Activated T-cell treated with anti-CD3 and anti-CD28 coated beads, Interleukin-2, amount 50 U/mL, for 4 hours (primary cell): ENCODE data around the gene RNF186. TPM values are rescaled to one million over a fixed set of nuclear protein-coding genes. Genes with fewer than 3 reads are reported as not detected.
A peak's percentile ranks its signal among the peaks of the same experiment; 100 is the strongest.

Experiments used
- ATAC-seq, 2 donors: fragments of 200-7000 bp; cut with Tn5 transposase; one replicate each; pipeline ENCODE4 v1.10.0; 2021
- DNase-seq: peaks from one replicate; pipeline ENCODE4 v3.0.0-alpha.2; 2020
- H3K27me3 Mint-ChIP-seq: one replicate; pipeline ENCODE4 v1.8.0; 2021; ENCODE audit warnings: low read depth, mixed read lengths
- H3K36me3 Mint-ChIP-seq: one replicate; pipeline ENCODE4 v1.8.0; 2022; ENCODE audit warnings: mixed read lengths; ENCODE audit not compliant: insufficient read depth
- H3K4me1 Mint-ChIP-seq: one replicate; pipeline ENCODE4 v1.8.0; 2021; ENCODE audit warnings: low read depth, mixed read lengths
- H3K4me3 Mint-ChIP-seq: one replicate; pipeline ENCODE4 v1.8.0; 2021; ENCODE audit warnings: mild to moderate bottlenecking, moderate library complexity, mixed read lengths
- H3K9me3 Mint-ChIP-seq: one replicate; pipeline ENCODE4 v1.8.0; 2021; ENCODE audit warnings: mixed read lengths
- total RNA-seq, 3 donors: library from RNA; stranded (reverse); gene quantifications; one replicate each; pipeline ENCODE4 v1.2.1, GENCODE V29; 2021

The RNF186 gene
- total RNA-seq, 3 donors from 2014 or later: not detected

- Mint-ChIP-seq H3K4me1 (peaks cover 1% of the 10 kb centered on the region), H3K4me3 (no peak overlapping the region), H3K9me3 (no peaks in the 10 kb centered on the region), H3K27me3 (no peaks in the 10 kb centered on the region), H3K36me3 (peaks cover 24% of the 10 kb centered on the region)
- DNase-seq (no peak), ATAC-seq (no peak)
Measured at GRCh38 chr1:19771350-19771749, 43.7 kb downstream of the RNF186 start.

DNA sequence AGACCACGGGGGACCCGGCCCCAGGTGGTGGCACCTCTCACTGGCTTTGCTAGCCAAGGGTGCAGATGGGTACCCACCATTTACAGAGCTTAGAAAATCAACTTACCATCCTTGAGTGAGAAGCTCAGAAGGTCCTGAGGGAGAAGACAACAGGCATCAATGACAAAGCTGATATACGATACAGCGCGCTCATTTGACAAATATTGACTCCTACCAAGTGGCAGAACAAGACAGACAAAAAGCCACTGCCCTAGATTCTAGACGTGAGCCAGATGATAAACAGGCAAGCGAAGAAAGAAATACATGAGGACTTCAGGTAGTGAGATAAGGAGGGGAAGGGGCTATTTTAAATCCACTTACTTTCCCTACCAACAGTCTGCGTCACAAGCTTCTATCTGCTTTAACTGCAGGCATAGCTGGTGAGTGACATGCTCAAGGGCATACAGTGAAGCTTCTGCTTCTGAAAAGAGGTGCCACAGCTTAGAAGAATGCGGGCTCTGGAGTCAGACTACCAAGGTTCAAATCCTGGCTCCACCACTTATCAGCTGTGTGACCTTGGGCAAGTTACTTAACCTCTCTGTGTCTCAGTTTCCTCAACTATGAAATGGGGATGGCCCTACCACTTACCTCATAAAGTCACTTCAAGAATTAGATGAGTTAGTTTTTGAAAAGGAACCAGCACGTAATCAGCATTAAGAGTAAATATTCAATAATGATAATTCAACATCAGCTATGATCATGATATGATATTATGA, 44.5 kb downstream of the RNF186 start:
- Mint-ChIP-seq H3K9me3 (no peaks in the 10 kb centered on the region), H3K4me1 (peaks cover 8% of the 10 kb centered on the region), H3K27me3 (no peaks in the 10 kb centered on the region), H3K36me3 (peaks cover 27% of the 10 kb centered on the region), H3K4me3 (no peak overlapping the region)
- no peak for DNase-seq
- ATAC-seq: no peak

GRCh38 chr1:19769211-19769932, 45.7 kb downstream of the RNF186 start:
- no peak overlapping the region for H3K4me3 Mint-ChIP-seq
- H3K36me3 Mint-ChIP-seq: peaks cover 29% of the 10 kb centered on the region
- ATAC-seq: no peak

GRCh38 chr1:19768353-19769210, 46.5 kb downstream of the RNF186 start:
- no peak for ATAC-seq
- DNase-seq: no peak
- Mint-ChIP-seq H3K27me3 (no peaks in the 10 kb centered on the region), H3K9me3 (no peaks in the 10 kb centered on the region), H3K36me3 (peaks cover 28% of the 10 kb centered on the region), H3K4me3 (no peak overlapping the region), H3K4me1 (peaks cover 14% of the 10 kb centered on the region)

More at GRCh38 chr1:19769211-19769932, 45.7 kb downstream of the RNF186 start:
- DNase-seq: no peak
- no peaks in the 10 kb centered on the region for H3K9me3 Mint-ChIP-seq
- no peaks in the 10 kb centered on the region for H3K27me3 Mint-ChIP-seq
- H3K4me1 Mint-ChIP-seq: peaks cover 14% of the 10 kb centered on the region

DNA sequence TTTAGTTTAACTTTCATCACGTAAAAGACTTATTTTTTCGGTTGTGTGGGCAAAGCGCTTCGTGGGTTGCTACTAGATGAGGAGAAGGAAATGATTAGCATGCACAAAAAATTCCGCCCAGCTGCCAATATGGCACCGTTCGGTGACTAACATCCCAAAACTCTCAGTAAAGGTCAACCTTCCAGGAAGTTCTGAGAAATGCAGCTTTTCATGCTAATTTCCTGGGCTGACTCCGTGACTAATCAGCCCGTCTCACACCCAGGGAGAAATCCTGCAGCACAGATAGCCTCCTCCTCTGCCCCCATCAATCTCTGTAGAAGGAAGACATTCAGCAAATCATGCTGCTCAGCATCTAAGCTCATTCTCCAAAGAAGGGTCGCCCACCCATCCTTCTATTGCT, 49.5 kb downstream of the RNF186 start:
- H3K36me3 Mint-ChIP-seq: peaks cover 18% of the 10 kb centered on the region

DNA sequence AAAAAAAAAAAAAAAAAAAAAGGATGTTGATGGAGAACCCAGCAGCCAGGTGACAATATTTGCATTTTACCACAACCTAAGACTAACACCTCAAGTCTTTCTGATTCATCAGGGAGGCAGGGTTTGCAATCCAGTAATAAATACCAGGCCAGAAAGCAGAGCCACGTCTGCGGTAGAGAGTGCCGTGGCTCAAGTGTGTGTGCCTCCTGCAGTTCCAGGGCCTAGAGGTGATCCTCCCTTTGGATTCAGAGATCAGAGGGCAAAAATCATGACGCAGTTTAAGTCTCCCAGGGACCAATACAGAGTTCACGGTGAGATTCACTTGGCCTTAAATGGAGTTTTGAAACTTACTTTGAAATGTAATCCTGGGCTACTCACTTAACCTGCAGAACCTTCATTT, 50.2 kb downstream of the RNF186 start:
- Mint-ChIP-seq H3K9me3 (no peaks in the 10 kb centered on the region), H3K4me1 (peaks cover 14% of the 10 kb centered on the region), H3K36me3 (peaks cover 18% of the 10 kb centered on the region), H3K4me3 (no peak overlapping the region), H3K27me3 (no peaks in the 10 kb centered on the region)
- ATAC-seq (peak in 1 of 2 donors; percentile 32), DNase-seq (no peak)

More for the DNA sequence above, 49.5 kb downstream of the RNF186 start:
- ATAC-seq (peak; percentile 71 to 83), DNase-seq (peak; percentile 10)
- Mint-ChIP-seq H3K4me1 (peaks cover 14% of the 10 kb centered on the region), H3K9me3 (no peaks in the 10 kb centered on the region), H3K27me3 (no peaks in the 10 kb centered on the region), H3K4me3 (no peak overlapping the region)

Other genes starting within 250 kb of the RNF186 start
- 10 to 100 TPM; 20.7 to 27.6 (median 20.7) TPM for gene NBL1, start 171.0 kb downstream of the RNF186 start, total RNA-seq
- gene HTR6, start 150.4 kb downstream of the RNF186 start, total RNA-seq: under 1 TPM; 0.11 to 0.43 (median 0.11) TPM
- 10 to 100 TPM; 10.4 to 16.1 (median 13.2) TPM for gene TMCO4, start 15.4 kb downstream of the RNF186 start, total RNA-seq
- 1 to 10 TPM; 6.1 to 8.2 (median 7.2) TPM for gene OTUD3, start 67.1 kb upstream of the RNF186 start, total RNA-seq
- gene PLA2G2E, start 108.3 kb upstream of the RNF186 start, total RNA-seq: not detected
- gene PLA2G2A, start 164.3 kb upstream of the RNF186 start, total RNA-seq: under 1 TPM in 1 of 3 donors, not detected in 2; 0.24 TPM